Gastrocnemius medialis (tissue), 4 donors: ENCODE results near the gene KRT17. TPM values are rescaled to one million over a fixed set of nuclear protein-coding genes. Genes with fewer than 3 reads are reported as not detected.
"Not testable (repeated sequence)": the region's sequence is repeated elsewhere in the genome, so short reads cannot be mapped to it uniquely, and the experiment has no call there.

Source experiments
- ATAC-seq, 2 donors: fragments of 150-250 bp; one replicate each; pipeline ENCODE4 v1.9.1; 2016
- DNase-seq, 2 donors: peaks; one replicate each; pipeline ENCODE4 v3.0.0-alpha.2; 2019
- H3K27ac ChIP-seq, 4 donors: fragments of 200-600 bp; sonication (generic); 1 replicate in 1 of 4; 2 replicates in 3 of 4; pipeline ENCODE4 v1.5.1; 2016 to 2018; ENCODE audit warnings: mild to moderate bottlenecking in 2 of 4, moderate library complexity in 1 of 4
- H3K27me3 ChIP-seq, 3 donors: fragments of 200-600 bp; sonication (generic) in 2 of 3; 1 replicate in 1 of 3; 2 replicates in 2 of 3; pipeline versions ENCODE4 v1.5.1 to v1.6.0; 2016 to 2019; ENCODE audit warnings: mild to moderate bottlenecking in 1 of 3, moderate library complexity in 1 of 3
- H3K36me3 ChIP-seq, 2 donors: fragments of 200-600 bp; sonication (generic) in 1 of 2; one replicate each; pipeline ENCODE4 v1.5.1; 2017 to 2018
- H3K4me1 ChIP-seq, 2 donors: fragments of 200-600 bp; sonication (generic) in 1 of 2; one replicate each; pipeline ENCODE4 v1.5.1; 2016 to 2017; ENCODE audit warnings: mild to moderate bottlenecking in 2 of 2
- H3K4me3 ChIP-seq, 4 donors: fragments of 200-600 bp; sonication (generic) in 3 of 4; 1 replicate in 1 of 4; 2 replicates in 3 of 4; pipeline ENCODE4 v1.5.1; 2016 to 2019; ENCODE audit warnings: mild to moderate bottlenecking in 2 of 4
- H3K9me3 ChIP-seq, 3 donors: fragments of 200-600 bp; sonication (generic) in 2 of 3; 1 replicate in 1 of 3; 2 replicates in 2 of 3; pipeline ENCODE4 v1.5.1; 2016 to 2019
- CTCF ChIP-seq, 5 experiments: fragments of 450-650 bp in 3 of 5; fragments of 200-600 bp in 2 of 5; sonication (generic) in 2 of 5; IDR thresholded peaks in 4 of 5; conservative IDR thresholded peaks in 1 of 5; 1 replicate in 4 of 5; 2 replicates in 1 of 5; pipeline ENCODE4 v1.5.1; 2016 to 2019; ENCODE audit warnings: antibody characterized with exemption in 5 of 5, mild to moderate bottlenecking in 3 of 5, moderate library complexity in 3 of 5
- POLR2A ChIP-seq, 2 donors: fragments of 450-650 bp; IDR thresholded peaks; one replicate each; pipeline ENCODE4 v1.6.1; 2017; ENCODE audit warnings: antibody characterized with exemption in 2 of 2, mild to moderate bottlenecking in 2 of 2, moderate library complexity in 2 of 2
- in situ Hi-C, 4 donors: fragments of 200-750 bp; cut with MboI; loops; one replicate each; pipeline versions ENCODE4 v1.15.0 to v1.8.0; 2017; ENCODE audit warnings: low sequenced_read_pairs in 4 of 4
- intact Hi-C: fragments of 100-400 bp; cut with DNase I; formaldehyde crosslinking; loops from one replicate; pipeline ENCODE4 v1.15.1; 2023; ENCODE audit warnings: low total_unique reads
- total RNA-seq, 4 donors: library from RNA; depleted of rRNA; stranded (reverse); fragments of >200 nt; gene quantifications; one replicate each; pipeline versions ENCODE4 v1.1.0 to v1.2.3, GENCODE V29; 2016

The KRT17 gene
- total RNA-seq, 4 donors from 2014 or later: not detected

- Histone ChIP-seq H3K4me3 (no peak within 1 kb of the TSS), H3K36me3 (no peaks in the 10 kb centered on the region), H3K4me1 (no peaks in the 10 kb centered on the region), H3K27ac (no peak within 1 kb of the TSS), H3K9me3 (no peaks in the 10 kb centered on the region), H3K27me3 (no peaks in the 10 kb centered on the region)
- DNase-seq (no peak), ATAC-seq (no peak)
- intact Hi-C loops (no loop called here), in situ Hi-C loops (no loop called here)
- no peak for TF ChIP-seq POLR2A (IDR thresholded peaks at IDR 0.05)
- TF ChIP-seq CTCF (IDR thresholded peaks at IDR 0.05 in 4 of 5, conservative IDR thresholded peaks at IDR 0.05 in 1 of 5): no peak
Observed at GRCh38 chr17:41586863-41587495, 37.4 kb downstream of the KRT17 start, which contains the start of gene KRT14. Gene KRT14, minus strand, starts transcription at chr17:41586895. Its CDS starts 61 bp downstream, at chr17:41586834.

GRCh38 chr17:41585301-41586056 is 38.9 kb downstream of the KRT17 start:
- no peaks in the 10 kb centered on the region for H3K9me3 ChIP-seq
- no peaks in the 10 kb centered on the region for H3K36me3 ChIP-seq
- intact Hi-C loops: no loop called here
- no peaks in the 10 kb centered on the region for H3K4me1 ChIP-seq
- ATAC-seq (no peak), DNase-seq (no peak)
- peaks cover 0 to 3% (median 0%) of the 10 kb centered on the region in 3 donors for H3K27me3 ChIP-seq
- no peak overlapping the region for H3K27ac ChIP-seq
- in situ Hi-C loops: no loop called here
- H3K4me3 ChIP-seq: no peak overlapping the region
- TF ChIP-seq POLR2A (IDR thresholded peaks at IDR 0.05) (no peak), CTCF (IDR thresholded peaks at IDR 0.05 in 4 of 5, conservative IDR thresholded peaks at IDR 0.05 in 1 of 5) (no peak)

- H3K4me1 ChIP-seq, H3K36me3 ChIP-seq, H3K9me3 ChIP-seq, H3K4me3 ChIP-seq, H3K27me3 ChIP-seq, DNase-seq, in situ Hi-C loops, H3K27ac ChIP-seq, intact Hi-C loops, ATAC-seq: not testable (repeated sequence)
Observed at GRCh38 chr17:41584331-41584927, 39.9 kb downstream of the KRT17 start.

GRCh38 chr17:41583137-41584127 is 40.9 kb downstream of the KRT17 start:
- no peaks in the 10 kb centered on the region for H3K4me1 ChIP-seq
- intact Hi-C loops: no loop called here
- H3K36me3 ChIP-seq: no peaks in the 10 kb centered on the region
- no peak for ATAC-seq
- DNase-seq: no peak
- TF ChIP-seq CTCF (IDR thresholded peaks at IDR 0.05 in 4 of 5, conservative IDR thresholded peaks at IDR 0.05 in 1 of 5) (no peak), POLR2A (IDR thresholded peaks at IDR 0.05) (no peak)
- H3K9me3 ChIP-seq: no peaks in the 10 kb centered on the region
- H3K27ac ChIP-seq: no peak overlapping the region
- in situ Hi-C loops: no loop called here
- no peak overlapping the region for H3K4me3 ChIP-seq
- peaks cover 0 to 3% (median 3%) of the 10 kb centered on the region in 3 donors for H3K27me3 ChIP-seq

- H3K27me3 ChIP-seq, H3K4me3 ChIP-seq, H3K9me3 ChIP-seq, DNase-seq, in situ Hi-C loops, H3K36me3 ChIP-seq, intact Hi-C loops, H3K4me1 ChIP-seq, ATAC-seq, H3K27ac ChIP-seq: not testable (repeated sequence)
Observed at GRCh38 chr17:41582061-41582968, 42.1 kb downstream of the KRT17 start.
